BJ (cell line): ENCODE data around the gene CNTROB. TPM values are rescaled to one million over a fixed set of nuclear protein-coding genes. Genes with fewer than 3 reads are reported as not detected.
"Not testable (repeated sequence)": the region's sequence is repeated elsewhere in the genome, so short reads cannot be mapped to it uniquely, and the experiment has no call there.

Experiments
- CTCF ChIA-PET: fragments of 350-600 bp; formaldehyde crosslinking; extraction: SDS; loops from one replicate; lab custom pipeline; 2021; ENCODE audit warnings: antibody characterized with exemption, inconsistent platforms; lab: Yijun Ruan, JAX
- POLR2A ChIA-PET: fragments of 300-600 bp; sonication (Branson Sonifier 250); formaldehyde crosslinking; extraction: SDS; loops from one replicate; lab custom pipeline; 2021; ENCODE audit warnings: antibody characterized with exemption; lab: Charles Lee
- DNase-seq: peaks from one replicate; pipeline ENCODE4 v3.0.0-alpha.2; 2011; ENCODE audit warnings: low read depth
- H3K27me3 ChIP-seq: 2 replicates; pipeline ENCODE4 v1.6.0; 2011; ENCODE audit warnings: low read length; ENCODE audit not compliant: control insufficient read depth, insufficient read depth
- H3K36me3 ChIP-seq: 2 replicates; pipeline ENCODE4 v1.5.1; 2011; ENCODE audit warnings: low read length; ENCODE audit not compliant: control insufficient read depth, insufficient read depth
- H3K4me3 ChIP-seq: 2 replicates; pipeline ENCODE4 v1.5.1; 2011; ENCODE audit warnings: low read depth, mild to moderate bottlenecking, control low read depth, low read length
- polyA plus RNA-seq: library from polyadenylated mRNA; depleted of rRNA; stranded (reverse); fragments of >200 nt; gene quantifications from 2 replicates; pipeline ENCODE4 v1.2.3, GENCODE V29; 2011
- TF ChIP-seq, protein P1 (sequence below): IDR thresholded peaks from 2 replicates; pipeline ENCODE4 v1.5.1; 2011; ENCODE audit warnings: low read depth, mild to moderate bottlenecking, control low read depth, inconsistent platforms, low read length, moderate library complexity; ENCODE audit not compliant: insufficient read depth

Gene CNTROB
- polyA plus RNA-seq, 1 experiment: 26.8 TPM

DNA sequence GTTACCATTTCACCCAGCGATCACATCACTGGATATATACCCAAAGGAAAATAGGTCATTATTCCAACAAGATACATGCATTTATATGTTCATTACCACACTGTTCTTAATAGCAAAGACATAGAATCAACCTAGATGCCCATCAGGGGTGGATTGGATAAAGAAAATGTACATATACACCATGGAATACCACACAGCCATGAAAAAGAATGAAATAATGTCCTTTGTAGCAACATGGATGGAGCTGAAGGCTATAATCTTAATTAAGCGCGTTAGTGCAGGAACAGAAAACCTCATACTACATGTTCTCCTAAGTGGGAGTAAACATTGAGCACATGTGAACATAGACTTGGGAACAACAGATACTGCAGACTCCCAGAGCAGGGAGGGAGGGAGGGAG, 18.6 kb downstream of the CNTROB start:
- Histone ChIP-seq H3K36me3 (peaks cover 18% of the 10 kb centered on the region), H3K27me3 (no peaks in the 10 kb centered on the region), H3K4me3 (no peak overlapping the region)
- CTCF ChIA-PET: interaction anchor here (0.6 to 1.2 kb wide), 2 partner anchors 35 to 39 kb away, joined by 3 to 4 read pairs; partner anchors contain the start of gene RNF227
- DNase-seq: no peak
- TF ChIP-seq, protein P1, sequence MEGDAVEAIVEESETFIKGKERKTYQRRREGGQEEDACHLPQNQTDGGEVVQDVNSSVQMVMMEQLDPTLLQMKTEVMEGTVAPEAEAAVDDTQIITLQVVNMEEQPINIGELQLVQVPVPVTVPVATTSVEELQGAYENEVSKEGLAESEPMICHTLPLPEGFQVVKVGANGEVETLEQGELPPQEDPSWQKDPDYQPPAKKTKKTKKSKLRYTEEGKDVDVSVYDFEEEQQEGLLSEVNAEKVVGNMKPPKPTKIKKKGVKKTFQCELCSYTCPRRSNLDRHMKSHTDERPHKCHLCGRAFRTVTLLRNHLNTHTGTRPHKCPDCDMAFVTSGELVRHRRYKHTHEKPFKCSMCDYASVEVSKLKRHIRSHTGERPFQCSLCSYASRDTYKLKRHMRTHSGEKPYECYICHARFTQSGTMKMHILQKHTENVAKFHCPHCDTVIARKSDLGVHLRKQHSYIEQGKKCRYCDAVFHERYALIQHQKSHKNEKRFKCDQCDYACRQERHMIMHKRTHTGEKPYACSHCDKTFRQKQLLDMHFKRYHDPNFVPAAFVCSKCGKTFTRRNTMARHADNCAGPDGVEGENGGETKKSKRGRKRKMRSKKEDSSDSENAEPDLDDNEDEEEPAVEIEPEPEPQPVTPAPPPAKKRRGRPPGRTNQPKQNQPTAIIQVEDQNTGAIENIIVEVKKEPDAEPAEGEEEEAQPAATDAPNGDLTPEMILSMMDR: no peak
- POLR2A ChIA-PET: no interaction called here

DNA sequence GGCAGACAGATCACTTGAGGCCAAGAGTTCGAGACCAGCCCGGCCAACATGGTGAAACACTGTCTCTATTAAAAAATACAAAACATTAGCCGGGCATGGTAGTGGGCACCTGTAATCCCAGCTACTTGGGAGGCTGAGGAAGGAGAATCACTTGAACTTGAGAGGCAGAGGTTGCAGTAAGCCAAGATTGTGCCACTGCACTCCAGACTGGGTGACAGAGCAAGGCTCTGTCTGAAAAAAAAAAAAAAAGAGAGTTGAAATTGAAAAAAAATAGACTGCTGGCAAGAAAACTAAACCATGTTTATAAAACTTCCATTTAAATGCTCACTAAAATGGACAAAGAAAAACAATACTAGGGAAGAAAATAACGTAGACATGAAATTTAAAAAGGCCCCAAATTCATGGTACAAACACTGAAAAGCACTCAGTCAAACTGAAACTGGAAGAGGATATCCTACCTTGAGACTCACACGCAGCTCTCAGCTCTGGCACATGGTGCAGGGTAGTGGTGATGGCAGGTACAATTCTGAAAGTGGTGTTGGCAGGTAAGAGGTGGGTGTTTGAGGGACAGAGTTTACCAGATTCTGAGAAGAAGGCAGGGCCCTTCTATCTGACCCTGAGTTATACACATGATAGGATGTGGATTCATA, 19.3 kb downstream of the CNTROB start:
- TF ChIP-seq, protein P1: no peak
- ChIA-PET POLR2A (no interaction called here), CTCF (interaction anchor here (0.6 kb wide), 1 partner anchor 35 kb away, joined by 3 read pairs; the partner anchor contains the start of gene RNF227)
- peaks cover 15% of the 10 kb centered on the region for H3K36me3 ChIP-seq
- no peaks in the 10 kb centered on the region for H3K27me3 ChIP-seq
- no peak for DNase-seq
- no peak overlapping the region for H3K4me3 ChIP-seq

DNA sequence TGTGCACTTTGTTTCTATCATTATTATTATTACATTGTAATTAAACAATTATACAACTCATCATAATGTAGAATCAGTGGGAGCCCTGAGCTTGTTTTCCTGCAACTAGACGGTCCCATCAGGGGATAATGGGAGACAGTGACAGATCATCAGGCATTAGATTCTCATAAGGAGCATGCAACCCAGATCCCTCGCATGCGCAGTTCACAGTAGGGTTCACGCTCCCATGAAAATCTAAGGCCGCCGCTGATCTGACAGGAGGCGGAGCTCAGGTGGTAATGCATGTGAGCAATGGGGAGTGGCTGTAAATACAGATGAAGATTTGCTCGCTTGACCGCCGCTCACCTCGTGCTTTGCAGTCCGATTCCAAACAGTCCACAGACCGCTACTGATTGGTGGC, 21.3 kb downstream of the CNTROB start:
- H3K27me3 ChIP-seq, POLR2A ChIA-PET, H3K4me3 ChIP-seq, H3K36me3 ChIP-seq, DNase-seq: not testable (repeated sequence)
- CTCF ChIA-PET: interaction anchor here (0.9 to 1.4 kb wide), 2 partner anchors 9 to 21 kb away, joined by 3 read pairs; partner anchors contain the start of genes CNTROB and TRAPPC1

DNA sequence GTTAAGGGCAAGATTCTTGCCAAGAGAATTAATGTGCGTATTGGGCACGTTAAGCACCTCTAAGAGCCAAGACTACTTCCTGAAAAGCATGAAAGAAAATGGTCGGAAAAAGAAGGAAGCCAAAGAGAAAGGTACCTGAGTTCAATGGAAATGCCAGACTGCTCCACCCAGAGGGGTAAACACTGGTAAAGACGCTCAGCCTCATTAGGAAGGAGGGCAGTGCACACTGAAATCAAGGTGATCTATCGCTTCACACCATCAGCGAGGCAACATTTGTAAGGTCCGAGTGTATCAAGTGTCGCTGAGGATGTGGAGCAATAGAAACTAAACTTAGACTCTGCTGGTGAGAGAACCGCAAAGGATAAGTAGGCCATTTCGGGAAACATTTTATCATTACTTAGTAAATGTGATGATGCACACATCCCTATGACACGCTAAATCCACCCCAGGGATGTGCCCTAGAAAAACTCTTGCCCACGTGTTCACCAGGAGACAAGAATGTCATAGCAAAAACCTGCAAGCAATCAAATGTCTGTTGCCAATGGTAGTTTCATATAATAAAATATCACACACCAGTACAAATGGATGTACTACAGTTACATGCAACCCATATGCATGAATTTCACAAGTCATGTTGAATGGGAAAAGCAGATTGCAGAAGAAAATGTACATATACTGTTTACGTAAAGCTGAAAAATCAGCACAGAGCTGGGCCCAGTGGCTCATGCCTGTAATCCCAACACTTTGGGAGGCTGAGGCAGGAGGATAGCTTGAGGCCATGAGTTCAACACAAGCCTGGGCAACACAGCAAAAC, 23.6 kb downstream of the CNTROB start:
- TF ChIP-seq, protein P1: no peak
- CTCF ChIA-PET: interaction anchor here (1.1 to 1.5 kb wide), 3 partner anchors 23 to 102 kb away, joined by 3 to 4 read pairs (median 4); no protein-coding TSS in a partner anchor
- Histone ChIP-seq H3K4me3 (no peak overlapping the region), H3K36me3 (no peaks in the 10 kb centered on the region), H3K27me3 (no peaks in the 10 kb centered on the region)
- POLR2A ChIA-PET: no interaction called here
- no peak for DNase-seq

DNA sequence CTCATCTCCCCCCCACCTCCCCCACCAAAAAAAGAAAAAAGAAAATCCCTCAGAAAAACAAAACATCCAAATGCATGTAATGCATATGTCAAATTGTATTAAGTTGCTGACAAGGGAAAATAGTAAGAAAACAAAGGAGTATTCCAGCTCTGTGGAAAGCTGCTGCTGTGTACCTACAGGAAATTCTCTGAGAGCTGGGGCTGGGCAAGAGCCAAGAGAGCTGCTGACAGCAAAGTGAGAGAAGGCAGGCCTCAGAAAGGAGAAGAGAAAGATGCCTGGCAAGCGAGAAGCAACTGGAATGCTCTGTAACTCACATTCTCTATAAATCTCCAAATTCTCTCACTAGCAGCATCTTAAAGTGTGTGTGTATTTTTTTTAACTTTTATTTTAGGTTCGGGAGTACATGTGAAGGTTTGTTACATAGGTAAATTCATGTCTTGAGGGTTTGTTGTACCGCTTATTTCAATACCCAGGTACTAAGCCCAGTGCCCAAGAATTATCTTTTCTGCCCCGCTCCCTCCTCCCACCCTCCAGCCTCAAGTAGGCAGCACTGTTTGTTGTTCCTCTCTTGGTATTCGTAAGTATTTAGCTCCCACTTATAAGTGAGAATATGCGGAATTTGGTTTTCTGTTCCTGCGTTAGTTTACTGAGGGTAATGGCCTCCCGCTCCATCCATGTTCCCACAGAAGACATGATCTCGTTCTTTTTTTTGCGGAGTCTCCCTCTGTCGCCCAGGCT, 24.4 kb downstream of the CNTROB start:
- POLR2A ChIA-PET: no interaction called here
- no peak for DNase-seq
- TF ChIP-seq, protein P1: no peak
- Histone ChIP-seq H3K4me3 (no peak overlapping the region), H3K27me3 (no peaks in the 10 kb centered on the region), H3K36me3 (no peaks in the 10 kb centered on the region)
- CTCF ChIA-PET: interaction anchor here (1.1 to 1.5 kb wide), 3 partner anchors 24 to 101 kb away, joined by 3 to 4 read pairs (median 4); no protein-coding TSS in a partner anchor
